Stimulated activated CD4-positive, alpha-beta T cell treated with anti-CD3 and anti-CD28 coated beads, Interleukin-4, amount 100 ng/mL, for 1 hour (primary cell): ENCODE measurements around the gene ERCC6.

Source experiments
- DNase-seq: peaks from one replicate; pipeline ENCODE4 v3.0.0-alpha.2; 2020

The ERCC6 gene

GRCh38 chr10:49508654-49509053 is 30.3 kb downstream of the ERCC6 start:
- DNase-seq, result no peak

GRCh38 chr10:49508249-49508648 is 30.7 kb downstream of the ERCC6 start:
- DNase-seq, result no peak

GRCh38 chr10:49505589-49505988 is 33.3 kb downstream of the ERCC6 start:
- DNase-seq, result no peak

- no peak for DNase-seq
Observed at GRCh38 chr10:49505076-49505475, 33.8 kb downstream of the ERCC6 start.

- DNase-seq, result no peak
Observed at GRCh38 chr10:49504528-49504927, 34.4 kb downstream of the ERCC6 start.

- DNase-seq, result no peak
Observed at GRCh38 chr10:49502358-49502757, 36.6 kb downstream of the ERCC6 start.

GRCh38 chr10:49500412-49500811 is 38.5 kb downstream of the ERCC6 start:
- no peak for DNase-seq

GRCh38 chr10:49499305-49499851 is 39.5 kb downstream of the ERCC6 start:
- DNase-seq, result no peak

GRCh38 chr10:49498425-49498824 is 40.5 kb downstream of the ERCC6 start:
- no peak for DNase-seq

- DNase-seq, result no peak
Observed at GRCh38 chr10:49497358-49497757, 41.6 kb downstream of the ERCC6 start.

- DNase-seq, result no peak
Observed at GRCh38 chr10:49488056-49488717, 50.7 kb downstream of the ERCC6 start.

GRCh38 chr10:49486738-49487137 is 52.2 kb downstream of the ERCC6 start:
- no peak for DNase-seq

- no peak for DNase-seq
Observed at GRCh38 chr10:49486009-49486408, 52.9 kb downstream of the ERCC6 start.

GRCh38 chr10:49484486-49485235 is 54.3 kb downstream of the ERCC6 start:
- DNase-seq, result no peak

- DNase-seq, result no peak
Observed at GRCh38 chr10:49478819-49479218, 60.1 kb downstream of the ERCC6 start.

- no peak for DNase-seq
Observed at GRCh38 chr10:49474901-49475300, 64.0 kb downstream of the ERCC6 start.

GRCh38 chr10:49471532-49471931 is 67.4 kb downstream of the ERCC6 start:
- no peak for DNase-seq

- DNase-seq, result no peak
Observed at GRCh38 chr10:49465736-49466135, 73.2 kb downstream of the ERCC6 start.
